GM08714 (cell line): ENCODE data around the gene VARS1.

Experiments used
- H3K4me3 ChIP-seq: fragments of 200-500 bp; sonication (Bioruptor generic); 2 replicates; pipeline ENCODE4 v1.5.1; 2014; ENCODE audit warnings: mild to moderate bottlenecking, low read length, inconsistent platforms
- ZNF274 ChIP-seq: IDR thresholded peaks from 2 replicates; pipeline ENCODE4 v1.6.1; 2012; ENCODE audit warnings: mild to moderate bottlenecking, low read depth, low read length

VARS1 gene

DNA sequence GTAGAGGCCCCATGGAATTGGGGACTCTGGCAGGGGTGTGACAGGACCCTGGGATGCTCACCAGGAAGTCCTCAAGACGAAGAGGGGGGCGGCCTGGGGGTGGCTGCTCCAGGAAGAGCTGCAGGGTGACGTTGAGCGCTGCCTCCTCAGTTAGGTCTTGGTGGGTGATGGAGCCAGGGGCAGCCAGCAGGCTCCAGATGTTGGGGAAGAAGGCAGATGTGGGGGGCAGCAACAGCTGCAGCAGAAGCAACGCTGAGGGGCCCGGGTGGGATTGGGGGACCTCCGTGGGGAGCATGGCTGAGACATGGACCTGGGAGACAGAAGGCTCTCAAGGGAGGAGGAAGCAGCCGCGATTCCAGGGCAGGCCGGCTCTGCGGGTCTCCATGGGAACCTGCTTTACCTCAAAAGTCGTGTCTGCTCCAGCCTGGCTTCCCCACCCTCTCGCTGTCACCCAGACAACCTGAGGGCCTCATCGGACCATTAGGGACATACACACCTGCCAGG is 19.0 kb downstream of the VARS1 start:
- TF ChIP-seq ZNF274, result no peak
- H3K4me3 ChIP-seq, result no peak overlapping the region

DNA sequence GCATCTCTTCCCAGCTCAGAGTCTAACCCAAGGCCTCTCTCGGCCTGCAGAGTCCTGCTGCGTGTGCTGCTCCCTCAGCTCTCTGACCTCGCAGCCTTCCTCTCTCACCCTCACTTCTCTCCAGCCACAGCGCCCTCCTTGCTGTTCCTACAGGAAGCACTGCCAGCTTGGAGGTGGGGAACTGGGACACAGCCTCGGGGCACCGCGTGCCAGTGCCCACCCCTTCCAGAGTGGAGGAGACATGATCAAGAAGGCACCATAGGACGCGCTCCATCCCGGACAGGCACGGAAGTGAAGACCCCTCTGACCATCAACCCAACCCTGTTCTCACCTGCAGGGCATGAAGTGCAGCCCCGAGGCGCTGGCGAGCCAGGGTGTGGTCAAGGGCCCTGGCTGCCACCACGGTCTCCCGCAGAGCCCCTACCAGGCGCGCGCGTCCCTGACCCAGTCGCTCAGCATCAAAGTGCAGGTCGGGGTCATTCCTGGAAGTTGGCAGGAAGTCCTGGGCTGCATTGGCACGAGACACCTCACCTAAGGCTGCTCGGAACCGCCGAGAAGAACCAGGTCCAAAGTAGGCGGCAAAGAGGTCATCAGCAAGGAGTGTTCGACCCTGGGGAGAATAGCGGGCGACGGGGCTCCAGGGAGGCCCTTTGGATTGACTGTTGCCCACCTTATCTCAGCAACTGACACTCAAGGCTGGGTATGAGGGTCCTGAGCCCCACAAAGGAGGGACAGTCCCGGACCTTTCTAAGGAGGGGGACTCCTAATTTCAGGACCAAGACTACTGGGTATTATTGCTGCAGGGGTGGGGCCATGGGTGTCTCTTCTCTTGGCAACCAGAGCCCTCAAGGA is 19.7 kb downstream of the VARS1 start:
- no peak for TF ChIP-seq ZNF274
- no peak overlapping the region for H3K4me3 ChIP-seq

DNA sequence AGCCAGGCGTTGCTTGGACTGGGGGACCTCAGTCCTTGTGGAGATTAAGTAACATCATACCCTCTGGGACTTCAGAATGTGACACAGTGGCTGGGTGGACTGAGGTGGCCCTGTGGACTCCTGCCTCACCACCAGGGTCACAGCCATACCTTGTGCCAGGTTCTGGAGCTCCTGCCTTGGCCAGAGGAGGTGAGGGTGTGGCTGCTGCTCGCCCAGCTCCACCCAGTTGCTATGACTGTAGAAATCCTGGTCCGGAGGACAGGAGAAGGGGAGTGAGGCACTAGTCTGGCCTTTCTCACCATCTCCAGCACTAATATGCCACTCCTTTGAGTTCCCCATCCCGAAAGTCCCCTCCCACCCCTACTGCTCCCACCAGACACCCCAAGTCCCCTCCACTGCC is 20.4 kb downstream of the VARS1 start:
- H3K4me3 ChIP-seq, result no peak overlapping the region
- TF ChIP-seq ZNF274, result no peak

DNA sequence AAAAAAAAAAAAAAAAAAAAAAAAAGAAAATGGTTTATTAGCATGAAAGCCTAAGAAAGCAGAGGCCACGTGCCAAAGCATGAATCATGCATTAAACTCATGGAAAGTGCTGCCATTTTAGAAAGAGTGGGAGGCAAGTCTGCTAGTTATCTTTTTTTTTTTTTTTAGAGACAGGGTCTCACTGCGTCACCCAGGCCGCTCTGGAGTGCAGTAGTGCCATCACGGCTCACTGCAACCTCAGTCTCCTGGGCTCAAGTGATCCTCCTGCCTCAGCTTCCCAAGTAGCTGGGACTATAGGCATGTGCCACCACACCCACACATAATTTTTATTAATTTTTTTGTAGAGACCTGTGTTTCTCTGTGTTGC is 23.6 kb downstream of the VARS1 start:
- no peak overlapping the region for H3K4me3 ChIP-seq
- TF ChIP-seq ZNF274, result no peak

DNA sequence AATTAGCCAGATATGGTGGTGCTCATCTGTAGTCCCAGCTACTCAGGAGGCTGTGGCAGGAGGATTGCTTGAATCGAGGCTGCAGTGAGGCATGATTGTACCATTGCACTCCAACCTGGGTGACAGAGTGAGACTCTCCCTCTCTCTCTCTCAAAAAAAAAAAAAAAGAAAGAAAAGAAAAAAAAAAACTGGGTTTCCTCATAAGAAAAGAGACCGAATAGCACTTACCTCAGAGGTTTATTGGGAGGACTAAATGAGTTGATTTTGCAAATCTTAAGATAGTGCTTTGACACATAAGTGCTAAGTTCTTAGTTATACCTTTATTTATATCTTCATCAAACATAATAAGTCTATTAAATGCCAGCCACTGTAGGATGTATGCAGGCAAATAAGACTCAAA is 24.7 kb downstream of the VARS1 start:
- H3K4me3 ChIP-seq, result no peak overlapping the region
- TF ChIP-seq ZNF274, result no peak

DNA sequence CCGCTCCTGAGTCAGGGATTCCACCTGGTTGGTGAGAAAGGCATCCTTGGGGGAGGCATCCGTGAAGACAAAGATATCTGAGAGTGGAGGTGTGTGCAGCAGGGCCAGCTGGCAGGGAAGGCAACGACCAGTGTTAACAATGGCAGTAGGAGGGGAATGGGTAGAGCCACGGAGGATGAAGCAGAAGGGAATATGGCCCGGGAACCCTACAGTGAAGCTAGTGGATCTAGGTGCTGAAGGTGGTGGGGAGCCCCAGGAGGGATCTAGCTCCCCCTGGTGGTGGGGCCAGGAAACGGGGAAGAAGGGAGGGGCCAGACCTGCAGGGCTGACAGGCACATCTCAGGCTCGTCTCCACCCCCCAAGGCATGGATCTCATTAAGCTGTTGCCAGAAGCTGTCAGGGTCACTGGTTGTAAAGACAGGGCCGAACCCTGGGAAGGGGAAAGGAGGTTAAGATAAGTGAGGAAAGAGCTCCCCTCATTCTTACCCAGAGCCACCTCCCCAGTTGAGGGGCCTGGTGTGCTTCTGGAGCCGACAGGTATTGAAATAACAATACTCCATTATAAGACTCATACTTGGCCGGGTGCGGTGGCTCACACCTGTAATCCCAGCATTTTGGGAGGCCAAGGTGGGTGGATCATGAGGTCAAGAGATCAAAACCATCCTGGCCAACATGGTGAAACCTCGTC is 25.7 kb downstream of the VARS1 start:
- no peak overlapping the region for H3K4me3 ChIP-seq
- no peak for TF ChIP-seq ZNF274

DNA sequence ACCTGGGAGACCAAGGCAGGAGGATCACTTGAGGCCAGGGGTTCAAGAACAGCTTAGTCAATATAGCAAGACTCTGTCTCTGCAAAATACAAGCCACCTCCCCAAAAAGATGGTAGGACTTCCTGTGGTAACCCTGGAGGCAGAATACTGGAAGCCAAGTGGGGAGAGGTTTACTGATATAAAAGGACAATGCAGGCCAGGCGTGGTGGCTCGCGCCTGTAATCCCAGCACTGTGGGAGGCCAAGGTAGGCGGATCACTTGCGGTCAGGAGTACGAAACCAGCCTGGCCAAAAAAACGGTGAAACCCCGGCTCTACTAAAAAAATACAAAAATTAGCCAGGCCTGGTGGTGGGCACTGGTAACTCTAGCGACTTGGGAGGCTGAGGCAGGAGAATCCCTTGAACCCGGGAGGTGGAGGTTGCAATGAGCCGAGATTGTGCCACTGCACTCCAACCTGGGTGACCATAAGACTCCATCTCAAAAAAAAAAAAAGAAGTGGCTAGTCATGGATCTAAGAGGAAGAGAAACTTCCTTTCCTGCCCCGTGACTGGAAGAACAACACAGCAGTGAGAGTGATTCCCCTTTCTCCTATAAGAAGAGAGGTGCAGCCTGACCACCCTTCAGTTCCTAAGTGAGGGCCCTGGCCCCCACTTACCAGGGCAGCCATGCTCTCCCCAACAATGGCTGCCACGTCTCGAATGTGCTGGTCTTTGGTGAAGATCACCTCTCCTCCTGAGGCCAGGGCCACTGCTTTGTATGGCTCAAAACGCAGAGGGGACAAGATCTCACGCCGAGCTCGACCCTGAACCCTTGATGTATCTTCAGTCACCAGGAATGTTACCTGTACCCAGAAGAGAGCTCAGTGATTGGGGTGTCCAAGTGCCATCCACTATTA is 26.9 kb downstream of the VARS1 start:
- no peak overlapping the region for H3K4me3 ChIP-seq
- TF ChIP-seq ZNF274, result no peak

DNA sequence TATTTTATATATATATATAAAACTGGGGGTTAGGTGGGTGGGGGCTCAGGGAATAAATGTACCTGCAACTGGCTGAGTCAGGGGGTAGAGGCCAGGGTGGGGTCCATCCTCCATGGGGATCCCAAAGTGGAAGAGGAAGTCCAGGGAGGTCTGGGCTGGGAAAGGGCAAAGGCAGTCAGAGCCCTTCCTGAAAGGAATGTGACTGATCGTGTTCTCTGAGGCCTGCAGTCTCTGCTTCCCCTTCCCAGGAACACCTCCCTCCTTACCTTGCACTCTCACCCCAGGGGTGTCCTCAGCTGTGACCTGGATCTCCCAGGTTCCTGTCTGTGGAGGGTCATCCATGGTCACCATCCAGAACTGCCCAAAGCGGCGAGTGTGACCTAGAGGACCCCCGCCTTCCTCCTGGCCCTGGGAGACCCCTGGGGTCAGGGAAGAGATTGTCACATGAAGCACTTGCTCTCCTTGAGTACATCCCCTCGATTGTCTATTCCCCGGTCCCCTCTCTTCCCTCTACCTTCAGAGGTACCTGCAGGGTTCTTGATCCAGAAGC is 28.4 kb downstream of the VARS1 start:
- TF ChIP-seq ZNF274, result no peak
- no peak overlapping the region for H3K4me3 ChIP-seq

DNA sequence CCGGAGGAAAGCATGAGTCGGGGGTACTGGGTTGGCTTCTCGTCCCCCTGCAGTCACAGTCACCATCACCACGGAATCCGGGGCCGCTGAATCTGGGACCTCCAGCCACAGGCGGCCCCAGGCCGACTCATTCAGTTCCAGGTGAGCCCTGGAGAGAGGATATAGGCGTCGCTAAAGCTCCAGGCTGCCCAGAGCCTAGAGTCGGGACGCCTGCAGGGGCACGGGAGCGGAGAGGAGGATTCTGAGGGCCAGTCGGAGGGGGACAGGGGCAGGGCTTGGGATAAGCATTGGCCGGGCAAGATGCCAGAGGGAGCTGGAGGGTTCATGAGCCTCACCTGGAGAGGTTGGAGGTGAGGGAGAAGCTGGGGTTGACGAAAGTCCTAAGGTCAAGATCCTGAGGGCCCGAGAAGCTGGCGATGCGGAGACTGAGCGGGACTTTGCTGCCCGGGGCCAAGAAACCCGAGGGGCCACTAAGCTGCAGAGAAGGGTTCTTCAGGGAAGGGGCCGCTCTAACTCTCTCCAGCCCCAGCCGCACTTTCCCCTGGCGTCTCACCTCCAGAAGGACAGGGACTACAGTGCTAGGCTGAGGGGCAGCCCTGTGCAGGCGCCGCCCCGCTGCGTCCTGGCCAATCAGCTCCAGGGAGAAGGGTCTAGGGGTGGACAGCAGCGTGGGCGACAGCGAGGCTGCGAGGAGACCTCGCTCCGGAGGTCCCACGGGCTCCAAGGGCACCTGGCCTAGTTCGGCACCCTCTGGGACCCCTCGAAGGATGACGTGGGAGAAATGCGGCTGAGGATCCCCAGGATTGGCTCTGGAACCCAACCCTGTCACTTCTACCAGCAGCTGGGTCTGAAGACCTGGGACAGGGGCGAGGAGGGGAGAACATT is 29.4 kb downstream of the VARS1 start:
- no peak for TF ChIP-seq ZNF274
- H3K4me3 ChIP-seq, result no peak overlapping the region

DNA sequence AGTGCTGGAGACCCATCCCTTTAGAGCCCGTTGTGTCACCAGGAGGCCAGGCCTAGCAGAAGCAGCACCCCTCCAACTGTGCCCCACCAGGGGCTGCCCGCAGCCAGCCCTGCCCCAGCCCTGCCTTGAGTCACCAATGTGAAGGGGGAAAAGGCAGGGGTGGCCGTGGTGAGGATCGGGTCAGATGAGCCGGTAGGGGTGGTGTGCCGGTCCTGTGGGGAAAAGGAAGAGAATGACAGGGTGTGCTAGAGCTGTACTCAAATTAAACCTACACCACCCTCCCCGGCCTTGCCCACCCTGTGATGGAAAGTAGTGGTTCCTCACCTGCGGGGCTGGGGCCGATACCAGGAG is 30.0 kb downstream of the VARS1 start:
- no peak for TF ChIP-seq ZNF274

DNA sequence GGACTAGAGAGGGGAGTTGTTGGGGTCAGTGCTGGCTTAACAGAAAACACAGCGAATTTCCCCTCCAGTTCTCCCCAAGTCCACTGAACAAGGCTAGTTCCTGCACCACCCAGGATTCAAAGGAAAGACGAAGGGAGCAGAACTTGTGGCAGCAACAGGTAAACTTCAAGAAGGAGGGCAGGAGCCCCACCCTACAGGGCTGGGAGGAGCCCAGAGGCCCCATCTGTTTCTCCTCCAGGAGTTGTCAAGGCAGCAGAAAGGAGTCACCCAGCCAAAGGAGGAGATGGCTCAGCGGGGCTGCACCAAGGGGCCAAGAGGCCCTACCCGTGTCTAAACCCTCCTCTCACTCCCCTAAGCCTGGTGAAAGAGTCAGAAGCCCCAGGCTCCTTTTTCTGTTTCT is 31.4 kb downstream of the VARS1 start:
- no peak overlapping the region for H3K4me3 ChIP-seq
- no peak for TF ChIP-seq ZNF274

More for the DNA sequence above, 30.0 kb downstream of the VARS1 start:
- no peak overlapping the region for H3K4me3 ChIP-seq

DNA sequence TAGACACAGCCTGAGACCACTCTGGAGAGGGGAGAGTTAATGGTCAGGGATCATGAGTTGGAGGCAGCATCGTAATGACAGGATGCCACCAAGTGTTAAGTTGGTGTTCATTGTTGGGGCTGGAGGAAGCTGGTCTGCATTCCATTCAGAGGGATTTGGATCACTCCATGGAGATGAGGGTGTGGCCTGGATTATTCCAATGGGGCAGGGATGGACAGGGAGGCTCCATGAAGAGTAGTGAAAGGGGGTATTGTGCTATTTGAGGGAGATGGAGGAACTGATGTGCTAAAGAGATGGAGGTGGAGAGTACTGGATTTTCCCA is 32.0 kb downstream of the VARS1 start:
- H3K4me3 ChIP-seq, result no peak overlapping the region
- TF ChIP-seq ZNF274, result no peak

DNA sequence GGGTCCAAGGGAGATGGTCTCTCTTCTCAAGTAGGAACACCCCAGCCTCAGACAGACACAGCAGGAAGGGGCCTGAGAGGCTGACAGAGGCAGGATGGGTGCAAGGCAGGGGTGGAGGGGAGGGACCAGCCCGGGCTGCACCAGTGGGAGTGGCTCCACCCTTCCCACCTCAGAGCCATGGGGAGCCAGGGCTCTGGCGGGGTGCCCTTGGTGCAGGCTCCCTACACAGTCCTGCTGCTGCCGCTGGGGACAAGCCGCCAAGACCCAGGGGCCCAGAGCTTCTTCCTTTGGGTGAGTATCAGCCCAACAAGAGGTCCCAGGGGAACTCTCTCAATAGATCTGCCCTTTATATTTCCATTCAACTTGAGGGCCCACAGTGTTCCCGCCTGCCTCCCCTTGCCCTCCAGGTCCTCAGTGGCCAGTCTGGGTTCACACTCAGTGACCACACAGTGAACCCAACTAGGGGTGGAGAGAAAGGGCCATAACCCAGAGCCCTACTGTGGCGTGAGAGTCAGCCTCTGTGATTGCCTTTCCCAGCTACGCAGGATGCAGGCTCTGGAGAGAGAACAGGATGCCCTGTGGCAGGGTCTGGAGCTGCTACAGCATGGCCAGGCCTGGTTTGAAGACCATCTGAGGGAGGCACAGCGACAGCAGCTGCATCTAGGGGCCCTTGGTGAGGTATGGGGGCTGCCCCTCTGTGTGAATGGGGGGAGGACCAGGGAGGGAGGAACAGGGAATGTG is 32.5 kb downstream of the VARS1 start:
- TF ChIP-seq ZNF274, result no peak
- H3K4me3 ChIP-seq, result no peak overlapping the region
